DOHH2 (cell line): ENCODE data around the gene TYR.
"Not testable (repeated sequence)": the region's sequence is repeated elsewhere in the genome, so short reads cannot be mapped to it uniquely, and the experiment has no call there.

Experiments
- H3F3A ChIP-seq: fragments of 200-600 bp; sonication (generic), shearing (Covaris generic); 2 replicates; pipeline ENCODE4 v1.6.0; 2016; ENCODE audit warnings: antibody characterized with exemption, mild to moderate bottlenecking; ENCODE audit not compliant: control insufficient read depth, insufficient read depth
- H3K27ac ChIP-seq: fragments of 200-600 bp; sonication (generic); 2 replicates; pipeline ENCODE4 v1.5.1; 2014; ENCODE audit warnings: low read depth, mild to moderate bottlenecking, low read length, moderate library complexity
- H3K27me3 ChIP-seq: fragments of 200-600 bp; sonication (generic); 2 replicates; pipeline ENCODE4 v1.6.1; 2014; ENCODE audit warnings: mild to moderate bottlenecking, low read length, mixed read lengths; ENCODE audit not compliant: control insufficient read depth
- H3K36me3 ChIP-seq: fragments of 200-600 bp; sonication (generic); 2 replicates; pipeline ENCODE4 v1.6.1; 2014; ENCODE audit warnings: mild to moderate bottlenecking, low read length, moderate library complexity, mixed read lengths; ENCODE audit not compliant: control insufficient read depth
- H3K4me1 ChIP-seq: fragments of 200-600 bp; sonication (generic); 2 replicates; pipeline ENCODE4 v1.6.1; 2014; ENCODE audit warnings: mild to moderate bottlenecking, low read length, mixed read lengths; ENCODE audit not compliant: control insufficient read depth
- H3K4me2 ChIP-seq: fragments of 200-600 bp; sonication (generic); 2 replicates; pipeline ENCODE4 v1.6.0; 2014; ENCODE audit warnings: mild to moderate bottlenecking, low read length, moderate library complexity
- H3K4me3 ChIP-seq: fragments of 200-600 bp; sonication (generic); 2 replicates; pipeline ENCODE4 v1.5.1; 2014; ENCODE audit warnings: mild to moderate bottlenecking, low read length, mixed read lengths
- H3K79me2 ChIP-seq: fragments of 200-600 bp; sonication (generic); 2 replicates; pipeline ENCODE4 v1.6.1; 2014; ENCODE audit warnings: mild to moderate bottlenecking, low read length, mixed read lengths; ENCODE audit not compliant: control insufficient read depth
- H3K9me2 ChIP-seq: fragments of 200-600 bp; sonication (generic); replicated peaks from 2 replicates; pipeline ENCODE4 v1.6.1; 2014; ENCODE audit warnings: mild to moderate bottlenecking, low read length, mixed read lengths; ENCODE audit not compliant: control insufficient read depth
- H3K9me3 ChIP-seq: fragments of 200-600 bp; sonication (generic); 2 replicates; pipeline ENCODE4 v1.6.1; 2014; ENCODE audit warnings: antibody characterized with exemption, low read length, mixed read lengths; ENCODE audit not compliant: control insufficient read depth, insufficient read depth
- H4K20me1 ChIP-seq: fragments of 200-600 bp; sonication (generic); 2 replicates; pipeline ENCODE4 v1.6.0; 2014; ENCODE audit warnings: low read depth, mild to moderate bottlenecking, antibody characterized with exemption, low read length, moderate library complexity; ENCODE audit not compliant: control insufficient read depth, insufficient read depth
- EZH2phosphoT487 ChIP-seq: fragments of 200-600 bp; sonication (generic); IDR thresholded peaks from 2 replicates; pipeline ENCODE4 v1.6.1; 2017; ENCODE audit warnings: borderline replicate concordance, mild to moderate bottlenecking, antibody characterized with exemption, low read length, moderate library complexity, mixed read lengths
- TF ChIP-seq, protein P1 (sequence below): fragments of 200-600 bp; sonication (generic); IDR thresholded peaks from one replicate; pipeline ENCODE4 v1.5.1; 2014; ENCODE audit warnings: antibody characterized with exemption, mild to moderate bottlenecking, low read depth, low read length; ENCODE audit not compliant: poor library complexity, severe bottlenecking

Gene TYR

DNA sequence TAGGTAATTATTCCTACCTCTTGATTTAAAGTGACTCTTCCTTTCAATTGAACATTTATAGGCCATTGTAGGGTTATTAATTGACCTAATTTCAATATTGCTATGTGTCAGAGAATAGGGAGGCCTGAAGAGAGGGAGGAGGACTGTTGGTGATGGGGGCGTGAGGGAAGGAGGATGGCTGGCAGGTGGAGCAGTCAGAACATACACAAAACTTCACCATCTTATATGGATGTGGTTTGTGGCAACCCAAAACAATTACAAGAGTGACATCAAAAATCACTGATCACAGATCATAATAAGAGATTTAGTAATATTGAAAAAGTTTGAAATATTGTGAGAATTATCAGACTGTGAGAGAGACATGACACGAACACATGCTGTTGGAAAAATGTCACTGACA is 95.5 kb downstream of the TYR start:
- not testable (repeated sequence) for H3K79me2 ChIP-seq, H3K36me3 ChIP-seq, H3K9me2 ChIP-seq, H3K27ac ChIP-seq, H3K4me3 ChIP-seq, H4K20me1 ChIP-seq, H3K27me3 ChIP-seq, H3K4me1 ChIP-seq, H3K4me2 ChIP-seq, H3F3A ChIP-seq, H3K9me3 ChIP-seq

DNA sequence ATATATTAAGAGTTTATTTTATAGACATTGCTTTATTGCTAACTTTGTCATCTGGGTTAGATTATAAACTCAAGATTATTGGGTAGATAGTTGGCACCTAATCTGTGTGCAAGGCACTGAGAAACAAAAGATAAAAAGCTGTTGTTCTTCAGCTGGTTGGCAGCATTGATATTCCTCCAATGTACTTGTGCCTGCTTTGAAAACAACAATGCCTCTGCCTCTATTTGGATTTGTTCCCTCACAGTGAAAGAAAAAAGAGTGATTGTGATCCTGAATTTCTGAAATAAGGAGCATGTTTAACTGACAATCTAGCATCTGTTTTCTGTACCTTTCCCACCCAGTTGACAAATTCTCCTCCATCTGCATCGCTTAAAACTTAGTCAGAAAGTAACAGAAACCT is 98.3 kb downstream of the TYR start:
- no peaks in the 10 kb centered on the region for H3K9me2 ChIP-seq
- no peak for TF ChIP-seq EZH2phosphoT487
- TF ChIP-seq, protein P1, sequence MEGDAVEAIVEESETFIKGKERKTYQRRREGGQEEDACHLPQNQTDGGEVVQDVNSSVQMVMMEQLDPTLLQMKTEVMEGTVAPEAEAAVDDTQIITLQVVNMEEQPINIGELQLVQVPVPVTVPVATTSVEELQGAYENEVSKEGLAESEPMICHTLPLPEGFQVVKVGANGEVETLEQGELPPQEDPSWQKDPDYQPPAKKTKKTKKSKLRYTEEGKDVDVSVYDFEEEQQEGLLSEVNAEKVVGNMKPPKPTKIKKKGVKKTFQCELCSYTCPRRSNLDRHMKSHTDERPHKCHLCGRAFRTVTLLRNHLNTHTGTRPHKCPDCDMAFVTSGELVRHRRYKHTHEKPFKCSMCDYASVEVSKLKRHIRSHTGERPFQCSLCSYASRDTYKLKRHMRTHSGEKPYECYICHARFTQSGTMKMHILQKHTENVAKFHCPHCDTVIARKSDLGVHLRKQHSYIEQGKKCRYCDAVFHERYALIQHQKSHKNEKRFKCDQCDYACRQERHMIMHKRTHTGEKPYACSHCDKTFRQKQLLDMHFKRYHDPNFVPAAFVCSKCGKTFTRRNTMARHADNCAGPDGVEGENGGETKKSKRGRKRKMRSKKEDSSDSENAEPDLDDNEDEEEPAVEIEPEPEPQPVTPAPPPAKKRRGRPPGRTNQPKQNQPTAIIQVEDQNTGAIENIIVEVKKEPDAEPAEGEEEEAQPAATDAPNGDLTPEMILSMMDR = no peak
- no peaks in the 10 kb centered on the region for H4K20me1 ChIP-seq

DNA sequence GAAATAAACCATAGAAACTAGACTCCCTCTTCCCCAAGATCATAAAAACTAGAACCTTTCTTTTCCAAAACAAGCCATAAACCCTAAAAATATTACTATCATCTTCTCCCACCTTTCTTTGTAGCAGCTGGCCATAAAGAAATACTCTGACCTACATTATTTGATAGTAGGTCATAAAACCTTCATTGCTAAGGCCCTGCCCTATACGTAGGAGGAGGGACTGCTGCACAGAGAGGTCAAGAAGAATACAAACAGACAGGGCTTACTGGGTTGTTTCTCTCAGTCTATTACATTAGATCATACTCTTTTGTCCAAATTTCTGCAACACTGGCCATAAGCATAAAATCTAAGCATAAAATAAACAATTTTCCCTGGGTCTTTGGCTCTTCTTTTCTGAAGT is 101.5 kb downstream of the TYR start:
- H4K20me1 ChIP-seq = no peaks in the 10 kb centered on the region
- no peaks in the 10 kb centered on the region for H3K79me2 ChIP-seq
- H3K27ac ChIP-seq = no peak overlapping the region
- H3K4me2 ChIP-seq = no peak overlapping the region
- H3K9me3 ChIP-seq = no peaks in the 10 kb centered on the region
- H3K27me3 ChIP-seq = no peaks in the 10 kb centered on the region
- TF ChIP-seq, protein P1 = no peak
- TF ChIP-seq EZH2phosphoT487 = no peak
- H3K4me3 ChIP-seq = no peak overlapping the region
- no peaks in the 10 kb centered on the region for H3K4me1 ChIP-seq
- H3K36me3 ChIP-seq = no peaks in the 10 kb centered on the region
- H3F3A ChIP-seq = no peaks in the 10 kb centered on the region
- no peaks in the 10 kb centered on the region for H3K9me2 ChIP-seq

More for the DNA sequence above, 98.3 kb downstream of the TYR start:
- Histone ChIP-seq H3F3A (no peaks in the 10 kb centered on the region), H3K79me2 (no peaks in the 10 kb centered on the region), H3K4me1 (no peaks in the 10 kb centered on the region), H3K27ac (no peak overlapping the region), H3K36me3 (no peaks in the 10 kb centered on the region), H3K27me3 (no peaks in the 10 kb centered on the region), H3K4me3 (no peak overlapping the region), H3K9me3 (no peaks in the 10 kb centered on the region), H3K4me2 (no peak overlapping the region)

DNA sequence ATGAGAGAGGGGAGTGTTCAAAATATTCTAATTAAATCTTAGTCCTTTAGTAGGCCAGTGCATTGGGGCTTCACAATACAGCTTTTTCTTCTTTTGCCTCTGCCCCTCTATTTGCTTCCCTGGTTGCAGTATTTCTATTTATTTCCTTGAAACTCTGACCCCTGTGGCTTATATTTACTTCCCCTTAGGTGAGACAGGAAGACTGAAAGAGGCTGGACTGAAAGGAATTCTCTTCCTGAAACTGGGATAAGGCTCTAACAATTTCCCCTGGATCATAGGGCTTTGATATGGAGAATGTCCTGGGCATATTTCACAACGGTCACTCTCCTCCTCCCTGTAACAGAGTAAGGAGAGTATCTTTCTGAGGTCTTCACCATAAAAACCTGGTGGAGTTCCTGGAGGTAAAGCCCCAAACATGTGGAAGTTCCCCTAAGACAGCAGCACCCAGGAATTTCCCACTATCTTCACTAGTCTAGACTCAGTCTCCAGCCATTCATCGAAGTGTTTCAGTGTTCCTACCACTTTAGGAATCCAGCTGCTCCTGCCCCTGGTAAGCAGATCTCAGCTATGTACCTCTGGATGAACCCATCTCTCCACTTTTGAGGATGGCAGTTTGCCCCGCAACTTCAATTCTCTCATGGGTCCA is 103.5 kb downstream of the TYR start:
- not testable (repeated sequence) for H3F3A ChIP-seq, H3K4me1 ChIP-seq, H3K27ac ChIP-seq, H3K79me2 ChIP-seq, H3K9me3 ChIP-seq, H3K4me3 ChIP-seq, H3K27me3 ChIP-seq, H3K9me2 ChIP-seq, H3K4me2 ChIP-seq, H4K20me1 ChIP-seq, H3K36me3 ChIP-seq

DNA sequence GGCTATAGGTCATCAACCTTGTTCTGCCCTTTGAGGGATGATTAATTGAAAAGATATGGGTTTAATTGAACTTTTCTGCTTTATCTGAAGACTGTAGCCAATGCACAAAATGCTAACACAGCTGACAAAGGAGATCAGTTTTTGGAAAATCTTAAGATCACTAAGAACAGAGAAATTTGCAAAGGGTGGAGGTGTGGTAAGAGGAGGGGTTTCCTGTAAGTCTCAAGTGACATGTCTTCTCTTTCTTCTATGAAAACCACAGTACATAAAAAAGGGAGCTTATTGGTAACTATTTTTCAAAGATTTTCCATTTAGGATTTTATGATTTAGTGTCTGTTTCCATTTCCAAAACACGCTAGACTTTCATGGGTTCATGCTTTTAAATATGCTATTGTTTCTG is 108.9 kb downstream of the TYR start:
- not testable (repeated sequence) for H3K27me3 ChIP-seq, H3K4me3 ChIP-seq, H3K4me1 ChIP-seq

DNA sequence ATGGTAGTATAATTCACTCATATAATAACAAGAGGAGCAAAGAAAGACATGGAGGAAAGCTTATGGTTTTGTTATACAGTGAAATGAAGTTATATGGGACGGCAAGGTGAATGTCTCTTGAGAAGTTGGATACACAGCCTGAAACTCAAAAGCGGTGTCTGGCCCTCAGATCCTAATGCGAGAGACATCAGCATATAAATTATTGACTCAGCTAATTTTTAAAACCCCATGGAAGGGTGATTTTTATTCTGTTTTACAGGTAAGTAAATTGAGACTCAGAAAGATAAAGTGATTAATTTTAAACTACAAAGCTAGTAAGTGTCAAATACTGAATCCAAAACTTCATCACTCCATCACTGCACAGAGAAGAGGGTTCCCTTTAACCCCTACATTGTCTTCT is 110.3 kb downstream of the TYR start:
- not testable (repeated sequence) for H3F3A ChIP-seq, H4K20me1 ChIP-seq, H3K36me3 ChIP-seq, H3K27ac ChIP-seq, H3K4me1 ChIP-seq, H3K79me2 ChIP-seq, H3K9me2 ChIP-seq, H3K4me2 ChIP-seq, H3K27me3 ChIP-seq, H3K9me3 ChIP-seq, H3K4me3 ChIP-seq

More for the DNA sequence above, 108.9 kb downstream of the TYR start:
- H3K36me3 ChIP-seq, H3K9me2 ChIP-seq, H3K79me2 ChIP-seq, H3K4me2 ChIP-seq, H3K9me3 ChIP-seq, H3K27ac ChIP-seq, H4K20me1 ChIP-seq, H3F3A ChIP-seq: not testable (repeated sequence)
